Measurements from ENCODE around the gene SDK1. TPM values are rescaled to one million over a fixed set of nuclear protein-coding genes. Genes with fewer than 3 reads are reported as not detected.

SDK1 gene
- total RNA-seq, 2 donors from 2014 or later: 1.3 to 2.6 TPM

DNA sequence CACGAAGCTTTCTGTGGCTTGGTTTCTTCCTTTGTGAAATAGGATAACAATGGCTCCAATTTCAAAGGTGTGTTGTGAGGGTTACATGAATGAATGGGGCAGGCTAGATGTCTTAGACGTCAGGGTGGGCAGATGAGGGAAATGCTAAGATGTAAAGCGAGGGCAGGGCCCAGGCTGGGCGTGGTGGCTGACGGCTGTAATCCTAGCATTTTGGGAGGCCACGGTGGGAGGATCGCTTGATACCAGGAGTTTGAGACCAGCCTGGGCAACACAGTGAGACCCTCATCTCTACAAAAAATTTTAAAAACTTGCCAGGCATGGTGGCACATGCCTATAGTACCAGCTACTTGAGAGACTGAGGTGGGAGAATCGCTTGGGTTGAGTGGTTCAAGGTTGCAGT lies 773.4 kb downstream of the SDK1 start:
- intact Hi-C loops (cut with DNase I): no loop called here
- no peak for DNase-seq
- no peaks in the 10 kb centered on the region for H3K27me3 ChIP-seq
- H3K4me1 ChIP-seq: no peaks in the 10 kb centered on the region
- H3K27ac ChIP-seq: no peak overlapping the region
- no peak overlapping the region for H3K9ac ChIP-seq (ENCODE audit: low read depth in 2 of 2, low read length in 2 of 2)
- H3K9me3 ChIP-seq: no peaks in the 10 kb centered on the region
- H3K4me3 ChIP-seq: no peak overlapping the region
- no peaks in the 10 kb centered on the region for H3K36me3 ChIP-seq
- TF ChIP-seq, protein P1, sequence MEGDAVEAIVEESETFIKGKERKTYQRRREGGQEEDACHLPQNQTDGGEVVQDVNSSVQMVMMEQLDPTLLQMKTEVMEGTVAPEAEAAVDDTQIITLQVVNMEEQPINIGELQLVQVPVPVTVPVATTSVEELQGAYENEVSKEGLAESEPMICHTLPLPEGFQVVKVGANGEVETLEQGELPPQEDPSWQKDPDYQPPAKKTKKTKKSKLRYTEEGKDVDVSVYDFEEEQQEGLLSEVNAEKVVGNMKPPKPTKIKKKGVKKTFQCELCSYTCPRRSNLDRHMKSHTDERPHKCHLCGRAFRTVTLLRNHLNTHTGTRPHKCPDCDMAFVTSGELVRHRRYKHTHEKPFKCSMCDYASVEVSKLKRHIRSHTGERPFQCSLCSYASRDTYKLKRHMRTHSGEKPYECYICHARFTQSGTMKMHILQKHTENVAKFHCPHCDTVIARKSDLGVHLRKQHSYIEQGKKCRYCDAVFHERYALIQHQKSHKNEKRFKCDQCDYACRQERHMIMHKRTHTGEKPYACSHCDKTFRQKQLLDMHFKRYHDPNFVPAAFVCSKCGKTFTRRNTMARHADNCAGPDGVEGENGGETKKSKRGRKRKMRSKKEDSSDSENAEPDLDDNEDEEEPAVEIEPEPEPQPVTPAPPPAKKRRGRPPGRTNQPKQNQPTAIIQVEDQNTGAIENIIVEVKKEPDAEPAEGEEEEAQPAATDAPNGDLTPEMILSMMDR (IDR thresholded peaks at IDR 0.05): no peak

DNA sequence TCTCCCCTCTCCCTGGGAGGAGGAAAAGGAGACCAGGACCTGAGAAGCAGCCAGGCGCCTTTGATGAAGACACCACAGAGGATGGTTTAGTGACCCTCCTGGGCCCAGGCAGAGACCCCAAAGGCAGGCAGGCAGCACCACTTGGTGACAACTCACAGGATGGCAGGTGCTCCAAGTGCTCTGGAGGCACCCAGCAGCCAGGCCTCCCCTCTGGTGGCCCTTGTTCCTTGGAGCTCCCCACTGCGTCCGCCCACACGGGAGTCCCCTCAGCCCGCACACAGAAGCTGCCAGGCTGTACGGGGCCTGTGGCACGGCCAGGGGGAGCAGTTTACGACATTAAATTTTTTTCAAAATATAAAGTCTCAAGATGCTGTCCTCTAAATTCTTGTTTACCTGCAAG lies 773.9 kb downstream of the SDK1 start:
- Histone ChIP-seq H3K4me1 (no peaks in the 10 kb centered on the region), H3K36me3 (no peaks in the 10 kb centered on the region), H3K27ac (no peak overlapping the region), H3K9ac (ENCODE audit: low read depth in 2 of 2, low read length in 2 of 2) (no peak overlapping the region), H3K4me3 (no peak overlapping the region), H3K9me3 (no peaks in the 10 kb centered on the region), H3K27me3 (no peaks in the 10 kb centered on the region)
- TF ChIP-seq, protein P1 (IDR thresholded peaks at IDR 0.05): no peak
- intact Hi-C loops (cut with DNase I): no loop called here
- no peak for DNase-seq

DNA sequence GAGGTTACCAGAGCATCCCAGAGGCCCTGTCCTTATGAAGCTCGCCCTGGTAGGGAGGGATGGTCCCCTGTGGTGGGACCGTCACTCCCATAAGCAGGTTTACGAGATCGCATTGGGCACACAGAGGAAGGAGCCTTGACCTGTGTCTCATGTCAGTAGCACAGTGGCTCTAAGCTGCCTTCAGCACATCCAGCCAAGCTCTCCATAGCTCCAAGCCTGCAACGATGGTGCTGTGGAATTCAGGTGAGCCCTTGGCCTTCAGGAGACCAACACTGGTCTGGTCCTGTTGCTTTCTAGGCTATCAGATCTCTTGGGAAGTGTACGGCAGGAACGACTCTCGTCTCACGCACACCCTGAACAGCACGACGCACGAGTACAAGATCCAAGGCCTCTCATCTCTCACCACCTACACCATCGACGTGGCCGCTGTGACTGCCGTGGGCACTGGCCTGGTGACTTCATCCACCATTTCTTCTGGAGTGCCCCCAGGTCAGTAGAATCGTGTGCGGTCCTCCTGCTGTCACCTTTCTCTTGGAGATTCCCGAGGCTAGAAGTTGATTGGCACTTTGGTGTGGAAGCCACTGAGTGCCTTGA lies 775.7 kb downstream of the SDK1 start:
- Histone ChIP-seq H3K27ac (no peak overlapping the region), H3K9ac (ENCODE audit: low read depth in 2 of 2, low read length in 2 of 2) (no peak overlapping the region), H3K4me3 (no peak overlapping the region), H3K9me3 (no peaks in the 10 kb centered on the region), H3K27me3 (no peaks in the 10 kb centered on the region), H3K36me3 (no peaks in the 10 kb centered on the region), H3K4me1 (no peaks in the 10 kb centered on the region)
- TF ChIP-seq, protein P1 (IDR thresholded peaks at IDR 0.05): no peak
- intact Hi-C loops (cut with DNase I): no loop called here
- no peak for DNase-seq

DNA sequence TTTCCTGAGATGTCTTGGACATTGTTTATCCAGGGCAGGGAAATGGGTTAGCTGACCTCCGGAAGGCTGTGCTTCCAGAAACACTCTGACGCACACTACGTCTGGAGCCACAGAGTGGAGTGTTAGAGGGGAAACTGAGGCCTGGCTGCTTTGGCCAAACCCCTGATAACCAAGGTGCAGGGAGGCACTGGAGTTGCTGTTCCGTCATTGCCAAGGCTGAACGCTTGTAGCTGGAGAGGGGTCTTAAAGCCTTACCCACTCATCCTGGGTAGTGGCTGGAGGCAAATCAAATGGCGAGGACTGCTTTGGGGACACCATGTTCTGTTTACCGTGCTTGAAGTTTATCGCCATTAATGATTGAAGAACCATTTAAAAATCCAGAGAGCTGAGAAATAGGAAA lies 776.9 kb downstream of the SDK1 start:
- H3K4me1 ChIP-seq: no peaks in the 10 kb centered on the region
- no peaks in the 10 kb centered on the region for H3K9me3 ChIP-seq
- no peak for DNase-seq
- H3K9ac ChIP-seq (ENCODE audit: low read depth in 2 of 2, low read length in 2 of 2): no peak overlapping the region
- TF ChIP-seq, protein P1 (IDR thresholded peaks at IDR 0.05): no peak
- intact Hi-C loops (cut with DNase I): no loop called here
- H3K27me3 ChIP-seq: no peaks in the 10 kb centered on the region
- H3K4me3 ChIP-seq: no peak overlapping the region
- H3K27ac ChIP-seq: no peak overlapping the region
- no peaks in the 10 kb centered on the region for H3K36me3 ChIP-seq

DNA sequence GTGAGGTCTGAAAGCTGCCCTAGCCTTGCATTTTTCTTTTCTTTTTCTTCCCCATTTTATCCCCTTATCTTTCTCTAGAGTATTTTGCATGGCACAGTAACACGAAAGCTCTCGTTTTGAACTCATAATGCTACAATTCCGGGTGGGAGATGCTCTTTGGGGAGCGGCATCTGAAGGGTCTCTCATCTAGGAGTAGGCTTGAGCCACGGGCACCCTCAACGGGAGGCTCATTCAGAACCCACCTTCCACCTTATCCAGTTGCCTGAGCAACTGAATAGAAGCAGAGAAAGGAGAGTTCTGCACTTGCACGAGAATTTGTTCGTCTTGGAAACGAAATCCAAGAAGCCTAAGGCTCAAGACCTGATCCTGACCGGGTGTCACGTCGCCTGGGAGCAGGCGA lies 777.5 kb downstream of the SDK1 start:
- TF ChIP-seq, protein P1 (IDR thresholded peaks at IDR 0.05): no peak
- Histone ChIP-seq H3K27ac (no peak overlapping the region), H3K36me3 (no peaks in the 10 kb centered on the region), H3K9me3 (no peaks in the 10 kb centered on the region), H3K4me1 (no peaks in the 10 kb centered on the region), H3K27me3 (no peaks in the 10 kb centered on the region), H3K9ac (ENCODE audit: low read depth in 2 of 2, low read length in 2 of 2) (no peak overlapping the region), H3K4me3 (no peak overlapping the region)
- intact Hi-C loops (cut with DNase I): no loop called here
- no peak for DNase-seq

All from colonic mucosa (tissue), 4 donors.